NT2/D1 (cell line): ENCODE data around the gene HPS5.
"Not testable (repeated sequence)": the region's sequence is repeated elsewhere in the genome, so short reads cannot be mapped to it uniquely, and the experiment has no call there.

Experiments
- DNase-seq: peaks from one replicate; pipeline ENCODE4 v3.0.0-alpha.2; 2011; ENCODE audit warnings: low read depth, low spot score
- H3K27me3 ChIP-seq: 2 replicates; pipeline ENCODE4 v1.6.0; 2011; ENCODE audit warnings: mild to moderate bottlenecking; ENCODE audit not compliant: insufficient read length, insufficient read depth
- H3K36me3 ChIP-seq: 2 replicates; pipeline ENCODE4 v1.6.1; 2011; ENCODE audit warnings: mild to moderate bottlenecking, low read length, mixed read lengths; ENCODE audit not compliant: insufficient read depth, insufficient read length
- H3K4me1 ChIP-seq: 2 replicates; pipeline ENCODE4 v1.5.1; 2011; ENCODE audit not compliant: insufficient read depth, insufficient read length
- H3K4me3 ChIP-seq: 2 replicates; pipeline ENCODE4 v1.5.1; 2011; ENCODE audit warnings: low read depth; ENCODE audit not compliant: insufficient read length
- H3K9ac ChIP-seq: 2 replicates; pipeline ENCODE4 v1.6.0; 2011; ENCODE audit warnings: low read depth; ENCODE audit not compliant: insufficient read length
- H3K9me3 ChIP-seq: 2 replicates; pipeline ENCODE4 v1.5.1; 2011; ENCODE audit warnings: mild to moderate bottlenecking, low read length; ENCODE audit not compliant: insufficient read depth
- SUZ12 ChIP-seq: IDR thresholded peaks from 2 replicates; pipeline ENCODE4 v1.6.1; 2011; ENCODE audit not compliant: insufficient read length, insufficient read depth; ENCODE audit errors: extremely low read depth
- YY1 ChIP-seq: IDR thresholded peaks from 2 replicates; pipeline ENCODE4 v1.6.1; 2011; ENCODE audit not compliant: insufficient read length, insufficient read depth
- ZNF274 ChIP-seq: IDR thresholded peaks from 2 replicates; pipeline ENCODE4 v1.6.1; 2011; ENCODE audit warnings: mild to moderate bottlenecking, low read depth, low read length

Gene HPS5

DNA sequence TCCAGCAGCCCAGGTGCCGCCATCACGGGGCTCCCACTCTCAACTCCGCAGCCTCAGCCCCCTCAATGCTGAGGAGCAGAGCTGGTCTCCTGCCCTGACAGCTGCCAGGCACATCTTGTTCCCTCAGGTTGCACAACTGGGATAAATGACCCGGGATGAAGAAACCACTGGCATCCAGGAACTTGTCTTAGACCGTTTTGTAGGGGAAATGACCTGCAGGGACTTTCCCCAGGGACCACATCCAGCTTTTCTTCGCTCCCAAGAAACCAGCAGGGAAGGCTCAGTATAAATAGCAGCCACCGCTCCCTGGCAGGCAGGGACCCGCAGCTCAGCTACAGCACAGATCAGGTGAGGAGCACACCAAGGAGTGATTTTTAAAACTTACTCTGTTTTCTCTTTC is 56.0 kb downstream of the HPS5 start, which contains the start of gene SAA1:
Gene SAA1, plus strand, starts transcription at position 316 of the 400 bp plus-strand sequence. CDS start 624 bp downstream, outside the sequence.
- no peak within 1 kb of the TSS for H3K4me3 ChIP-seq
- no peak within 1 kb of the TSS for H3K9ac ChIP-seq
- H3K36me3 ChIP-seq: no peaks in the 10 kb centered on the region
- no peaks in the 10 kb centered on the region for H3K27me3 ChIP-seq
- no peaks in the 10 kb centered on the region for H3K4me1 ChIP-seq
- TF ChIP-seq SUZ12: no peak
- TF ChIP-seq ZNF274: no peak
- TF ChIP-seq YY1: no peak
- DNase-seq: no peak
- H3K9me3 ChIP-seq: no peaks in the 10 kb centered on the region

DNA sequence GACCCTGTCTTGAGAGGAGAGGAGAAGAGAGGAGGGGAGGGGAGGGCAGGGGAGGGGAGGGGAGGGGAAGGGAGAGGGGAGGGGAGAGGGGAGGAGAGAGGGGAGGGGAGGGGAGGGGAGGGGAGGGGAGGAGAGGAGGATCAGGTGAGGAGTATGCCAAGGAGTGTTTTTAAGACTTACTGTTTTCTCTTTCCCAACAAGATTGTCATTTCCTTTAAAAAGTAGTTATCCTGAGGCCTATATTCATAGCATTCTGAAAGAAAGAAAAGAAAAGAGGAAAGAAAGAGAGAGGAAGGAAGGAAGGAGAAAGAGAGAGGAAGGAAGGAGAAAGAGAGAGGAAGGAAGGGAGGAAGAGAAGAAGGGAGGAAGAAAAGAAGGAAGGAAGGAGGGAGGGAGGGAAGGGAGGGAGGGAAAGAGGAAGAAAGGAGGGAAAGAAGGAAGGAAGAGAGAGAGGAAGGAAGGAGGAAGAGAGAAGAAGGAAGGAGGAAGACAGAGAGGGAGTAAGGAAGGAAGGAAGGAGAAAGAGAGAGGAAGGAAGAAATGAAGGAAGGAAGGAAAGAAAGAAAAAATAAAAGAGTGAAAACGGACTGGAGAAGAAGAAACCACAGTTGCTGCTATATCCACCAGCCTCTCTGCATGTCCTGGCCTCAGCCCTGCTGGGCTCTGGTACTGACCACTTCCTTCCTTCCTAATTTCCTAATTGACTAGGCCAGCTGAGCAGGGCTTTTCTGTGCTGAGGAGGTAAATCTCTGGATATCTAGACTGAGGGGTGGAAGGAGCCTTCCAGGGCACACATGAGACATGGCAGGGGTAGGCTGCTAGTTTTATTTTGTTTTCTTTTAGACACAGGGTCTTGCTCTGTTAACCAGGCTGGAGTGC is 57.0 kb downstream of the HPS5 start:
- no peak for DNase-seq
- H3K36me3 ChIP-seq: no peaks in the 10 kb centered on the region
- H3K9me3 ChIP-seq: no peaks in the 10 kb centered on the region
- H3K4me1 ChIP-seq: no peaks in the 10 kb centered on the region
- H3K9ac ChIP-seq: no peak overlapping the region
- TF ChIP-seq ZNF274: no peak
- no peak for TF ChIP-seq SUZ12
- TF ChIP-seq YY1: no peak
- no peak overlapping the region for H3K4me3 ChIP-seq
- no peaks in the 10 kb centered on the region for H3K27me3 ChIP-seq

- H3K4me1 ChIP-seq: no peaks in the 10 kb centered on the region
- H3K9ac ChIP-seq: no peak overlapping the region
- no peaks in the 10 kb centered on the region for H3K36me3 ChIP-seq
- H3K9me3 ChIP-seq: no peaks in the 10 kb centered on the region
- no peak for TF ChIP-seq SUZ12
- no peak for TF ChIP-seq ZNF274
- no peak for TF ChIP-seq YY1
- no peaks in the 10 kb centered on the region for H3K27me3 ChIP-seq
- H3K4me3 ChIP-seq: no peak overlapping the region
- DNase-seq: no peak
These were observed 57.9 kb downstream of the HPS5 start for GRCh38 chr11:18264035-18264434.

- H3K4me3 ChIP-seq, H3K9ac ChIP-seq, H3K36me3 ChIP-seq, H3K4me1 ChIP-seq, H3K27me3 ChIP-seq, DNase-seq, H3K9me3 ChIP-seq: not testable (repeated sequence)
These were observed 59.1 kb downstream of the HPS5 start for GRCh38 chr11:18262681-18263350.

- Histone ChIP-seq H3K36me3 (no peaks in the 10 kb centered on the region), H3K4me3 (no peak overlapping the region), H3K27me3 (no peaks in the 10 kb centered on the region), H3K9me3 (no peaks in the 10 kb centered on the region), H3K9ac (no peak overlapping the region), H3K4me1 (no peaks in the 10 kb centered on the region)
- no peak for DNase-seq
- TF ChIP-seq ZNF274: no peak
- TF ChIP-seq YY1: no peak
- no peak for TF ChIP-seq SUZ12
These were observed 60.2 kb downstream of the HPS5 start for GRCh38 chr11:18261721-18262120.

DNA sequence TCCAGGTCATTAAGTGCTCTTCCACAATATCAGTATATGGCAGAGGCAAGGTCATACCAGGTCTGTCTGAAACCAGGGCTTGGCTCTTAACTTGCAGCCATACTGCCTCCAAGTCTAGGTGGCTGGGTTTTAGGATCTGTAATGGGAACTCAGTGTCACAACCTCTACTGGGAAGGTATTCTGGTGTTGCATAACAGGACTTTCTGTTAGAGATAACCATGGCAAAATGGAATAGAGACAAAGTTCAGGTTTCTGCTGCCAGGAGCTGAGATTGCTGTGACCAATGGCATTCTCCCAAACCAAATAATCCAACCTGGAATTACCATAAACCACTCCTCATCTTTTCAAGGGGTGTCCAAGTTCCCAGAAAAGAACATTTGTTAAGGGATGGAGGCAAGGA is 62.7 kb downstream of the HPS5 start:
- Histone ChIP-seq H3K9me3 (no peaks in the 10 kb centered on the region), H3K9ac (no peak overlapping the region), H3K36me3 (no peaks in the 10 kb centered on the region), H3K27me3 (no peaks in the 10 kb centered on the region), H3K4me1 (no peaks in the 10 kb centered on the region), H3K4me3 (no peak overlapping the region)
- no peak for TF ChIP-seq ZNF274
- TF ChIP-seq YY1: no peak
- TF ChIP-seq SUZ12: no peak
- DNase-seq: no peak

- H3K4me1 ChIP-seq: no peaks in the 10 kb centered on the region
- TF ChIP-seq ZNF274 (no peak), YY1 (no peak), SUZ12 (no peak)
- H3K27me3 ChIP-seq: no peaks in the 10 kb centered on the region
- no peak for DNase-seq
- no peaks in the 10 kb centered on the region for H3K9me3 ChIP-seq
- H3K9ac ChIP-seq: no peak overlapping the region
- H3K36me3 ChIP-seq: no peaks in the 10 kb centered on the region
- no peak overlapping the region for H3K4me3 ChIP-seq
These were observed 67.1 kb downstream of the HPS5 start for GRCh38 chr11:18254781-18255361.
